ENCODE data around the gene TASP1.
"Not testable (repeated sequence)": the region's sequence is repeated elsewhere in the genome, so short reads cannot be mapped to it uniquely, and the experiment has no call there.

DNA sequence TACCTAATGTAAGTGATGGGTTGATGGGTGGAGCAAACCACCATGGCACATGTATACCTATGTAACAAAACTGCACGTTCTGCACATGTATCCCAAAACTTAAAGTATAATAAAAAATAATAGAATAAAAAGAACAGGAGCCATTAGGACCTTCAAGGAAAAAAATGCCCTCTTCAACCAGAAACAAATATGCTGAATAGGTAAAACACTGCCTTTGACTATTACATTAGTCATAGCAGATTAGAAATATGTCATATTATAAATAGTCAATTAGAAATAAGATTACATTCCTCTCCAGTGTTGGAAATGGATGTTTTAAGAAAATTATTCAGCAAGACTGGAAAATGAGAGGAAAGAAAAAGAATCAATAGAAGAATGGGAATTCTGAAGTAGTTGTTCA, 153.7 kb downstream of the TASP1 start:
- TF ChIP-seq, protein P1, sequence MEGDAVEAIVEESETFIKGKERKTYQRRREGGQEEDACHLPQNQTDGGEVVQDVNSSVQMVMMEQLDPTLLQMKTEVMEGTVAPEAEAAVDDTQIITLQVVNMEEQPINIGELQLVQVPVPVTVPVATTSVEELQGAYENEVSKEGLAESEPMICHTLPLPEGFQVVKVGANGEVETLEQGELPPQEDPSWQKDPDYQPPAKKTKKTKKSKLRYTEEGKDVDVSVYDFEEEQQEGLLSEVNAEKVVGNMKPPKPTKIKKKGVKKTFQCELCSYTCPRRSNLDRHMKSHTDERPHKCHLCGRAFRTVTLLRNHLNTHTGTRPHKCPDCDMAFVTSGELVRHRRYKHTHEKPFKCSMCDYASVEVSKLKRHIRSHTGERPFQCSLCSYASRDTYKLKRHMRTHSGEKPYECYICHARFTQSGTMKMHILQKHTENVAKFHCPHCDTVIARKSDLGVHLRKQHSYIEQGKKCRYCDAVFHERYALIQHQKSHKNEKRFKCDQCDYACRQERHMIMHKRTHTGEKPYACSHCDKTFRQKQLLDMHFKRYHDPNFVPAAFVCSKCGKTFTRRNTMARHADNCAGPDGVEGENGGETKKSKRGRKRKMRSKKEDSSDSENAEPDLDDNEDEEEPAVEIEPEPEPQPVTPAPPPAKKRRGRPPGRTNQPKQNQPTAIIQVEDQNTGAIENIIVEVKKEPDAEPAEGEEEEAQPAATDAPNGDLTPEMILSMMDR (IDR thresholded peaks at IDR 0.05; ENCODE audit: insufficient read depth, low read length, poor library complexity, severe bottlenecking): not testable (repeated sequence)
- TF ChIP-seq EZH2phosphoT487 (conservative IDR thresholded peaks at IDR 0.05; ENCODE audit: low read length): not testable (repeated sequence)
